LoVo (cell line): ENCODE data around the gene TRAF3.
"Not testable (repeated sequence)": the region's sequence is repeated elsewhere in the genome, so short reads cannot be mapped to it uniquely, and the experiment has no call there.

Experiments
- DNase-seq: peaks from one replicate; pipeline ENCODE4 v3.0.0-alpha.2; 2016; ENCODE audit warnings: low spot score

TRAF3 gene

DNA sequence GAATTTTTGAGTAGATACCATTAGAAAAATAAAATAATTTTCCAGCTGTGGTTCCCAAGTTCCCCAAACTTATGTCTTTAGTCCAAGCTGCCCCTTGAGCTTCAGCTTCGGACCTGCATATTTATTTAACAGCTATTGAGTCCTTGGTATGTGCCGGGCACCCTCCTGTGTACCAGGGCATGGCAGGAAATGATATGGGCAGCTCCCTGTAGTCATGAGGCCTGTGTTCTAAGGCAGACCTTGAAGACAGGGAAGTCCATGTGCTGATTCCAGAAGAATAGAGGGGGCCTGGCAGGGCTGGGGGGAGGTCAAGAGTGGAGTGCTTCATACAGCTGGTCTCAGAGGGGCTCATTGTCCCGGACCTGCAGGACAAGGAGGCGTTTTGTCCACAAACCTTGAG, 29.2 kb downstream of the TRAF3 start:
- DNase-seq, result no peak

DNA sequence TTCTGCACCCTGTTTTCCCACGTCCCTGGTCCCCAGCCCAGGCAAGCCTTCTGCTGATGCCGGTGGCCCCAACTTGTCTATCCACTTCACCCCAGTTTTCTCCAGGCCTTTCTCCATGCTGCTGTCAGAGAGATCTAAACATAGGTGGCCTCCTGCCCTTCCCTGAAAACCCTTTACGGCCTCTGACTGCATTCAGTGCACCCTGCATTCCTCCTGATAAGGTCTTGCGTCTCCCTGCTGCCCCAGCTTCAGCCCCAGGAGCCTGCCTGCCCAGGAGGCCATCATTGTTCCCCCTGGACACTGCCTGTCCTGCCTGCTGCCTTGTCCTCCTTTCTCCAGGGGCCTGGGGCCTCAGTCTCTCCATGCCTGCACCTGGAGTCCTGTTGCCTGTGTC, 29.8 kb downstream of the TRAF3 start:
- no peak for DNase-seq

DNA sequence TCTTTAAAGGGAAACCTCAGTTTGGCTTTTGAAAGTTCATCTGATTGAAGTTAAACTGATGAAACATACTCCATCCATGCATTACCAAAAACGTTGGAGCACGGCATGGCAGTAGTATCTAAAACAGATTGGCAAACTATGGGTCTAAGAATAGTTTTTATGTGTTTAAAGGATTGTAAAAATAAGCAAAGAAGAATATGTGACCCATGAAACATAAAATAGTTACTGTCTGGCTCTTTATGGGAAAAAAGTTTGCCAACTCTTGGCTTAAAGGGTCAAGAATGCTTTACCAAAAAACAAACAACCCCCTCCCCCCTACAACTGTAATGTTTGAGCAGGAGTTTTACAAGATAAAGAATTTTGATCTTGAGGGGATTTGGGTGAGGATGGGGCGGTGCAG, 32.6 kb downstream of the TRAF3 start:
- DNase-seq, result no peak

DNA sequence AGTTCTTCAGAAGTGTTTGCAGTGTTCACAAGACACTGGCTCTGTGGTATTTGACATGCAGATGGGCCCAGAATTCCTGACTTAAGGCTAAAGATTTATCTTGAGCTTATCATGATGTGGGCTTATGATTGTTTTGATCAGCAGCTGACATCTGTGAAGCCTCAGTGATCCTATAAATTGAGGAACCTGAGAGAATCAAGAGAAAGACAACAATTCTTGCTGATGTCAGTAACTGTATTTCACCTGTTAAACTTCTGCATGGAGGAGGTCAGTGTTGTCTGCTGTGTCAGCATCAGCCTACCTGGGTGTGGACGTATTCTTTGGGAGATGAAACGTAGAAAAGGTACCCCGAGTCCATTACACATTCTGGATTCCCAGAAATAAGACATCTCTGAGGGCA, 33.3 kb downstream of the TRAF3 start:
- no peak for DNase-seq

DNA sequence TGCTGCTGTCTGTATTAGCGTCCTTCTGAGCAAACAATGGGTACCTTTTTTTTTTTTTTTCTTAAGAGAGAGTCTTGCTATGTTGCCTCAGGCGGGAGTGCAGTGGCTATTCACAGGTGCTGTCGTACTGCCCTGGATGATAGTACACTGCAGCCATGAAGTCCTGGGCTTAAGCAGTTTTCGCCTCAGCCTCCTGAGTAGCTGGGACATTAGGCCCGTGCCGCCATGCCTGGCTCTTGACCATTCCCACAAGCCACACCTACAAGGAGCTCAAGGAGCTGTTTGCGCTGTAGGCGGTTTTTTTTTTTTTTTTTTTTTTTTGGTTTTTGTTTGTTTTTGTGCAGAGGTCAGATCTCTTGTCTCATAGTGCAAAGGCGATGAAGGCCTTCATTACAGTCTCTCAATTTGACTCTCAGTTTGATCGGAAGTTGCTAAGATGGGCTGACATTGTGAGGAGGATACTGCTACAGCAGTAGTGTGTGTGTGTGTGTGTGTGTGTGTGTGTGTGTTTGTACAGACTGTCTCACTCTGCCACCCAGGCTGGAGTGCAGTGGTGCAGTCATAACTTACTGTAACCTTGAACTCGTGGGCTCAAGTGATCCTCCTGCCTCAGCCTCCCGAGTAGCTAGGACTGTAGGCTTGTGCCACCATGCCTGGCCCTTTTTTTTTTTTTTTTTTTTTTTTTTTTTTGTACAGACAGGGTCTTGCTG, 34.2 kb downstream of the TRAF3 start:
- DNase-seq, result no peak

DNA sequence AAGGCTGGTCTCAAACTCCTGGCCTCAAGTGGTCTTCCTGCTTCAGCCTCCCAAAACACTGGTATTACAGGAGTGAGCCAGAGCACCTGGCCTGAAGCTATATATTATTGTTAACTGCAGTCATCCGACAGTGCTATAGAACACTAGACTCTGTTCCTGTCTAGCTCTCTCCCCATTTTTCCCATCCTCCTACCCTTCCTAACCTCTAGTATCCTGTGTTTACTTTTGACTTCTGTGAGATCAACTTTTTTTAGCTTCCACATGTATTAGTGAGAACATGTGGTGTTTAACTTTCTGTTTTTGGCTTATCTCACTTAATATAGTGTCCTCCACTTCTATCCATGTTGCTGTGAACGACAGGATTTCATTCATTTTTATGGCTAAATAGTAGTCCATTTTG, 34.7 kb downstream of the TRAF3 start:
- DNase-seq, result no peak

DNA sequence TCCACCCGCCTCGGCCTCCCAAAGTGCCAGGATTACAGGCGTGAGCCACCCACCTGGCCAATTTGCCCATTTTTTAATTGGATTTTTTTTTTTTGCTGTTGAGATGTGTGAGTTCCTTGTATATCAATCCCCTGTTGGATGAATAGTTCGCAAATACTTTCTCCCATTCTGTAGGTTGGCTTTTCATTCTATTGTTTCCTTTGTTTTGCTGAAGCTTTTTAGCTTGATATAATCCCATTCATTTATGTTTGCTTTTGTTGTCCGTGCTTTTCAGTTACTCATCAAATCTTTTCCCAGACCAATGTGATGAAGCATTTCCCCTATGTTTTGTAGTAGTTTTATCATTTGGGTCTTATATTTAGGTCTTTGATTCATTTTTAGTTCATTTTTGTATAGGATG, 36.4 kb downstream of the TRAF3 start:
- DNase-seq, result no peak

DNA sequence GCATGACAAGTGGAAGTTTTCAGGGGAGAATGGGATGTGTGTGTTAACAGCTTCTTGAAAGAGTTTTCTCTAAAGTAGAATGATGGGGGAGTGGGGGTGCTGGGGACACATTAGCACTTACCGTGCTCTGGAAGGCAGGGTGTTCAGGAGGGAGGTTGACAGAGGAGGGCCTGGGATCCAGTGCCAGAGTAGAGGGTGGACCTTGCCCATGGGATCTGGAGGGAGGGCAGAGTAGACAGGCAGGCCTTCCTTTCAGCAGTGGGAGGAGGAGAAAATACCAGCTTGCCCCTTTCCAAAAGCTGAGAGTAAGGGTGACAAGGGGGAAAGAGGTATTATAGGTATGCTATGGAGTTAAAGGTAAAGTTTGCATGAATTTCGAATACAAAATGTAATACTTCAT, 40.1 kb downstream of the TRAF3 start:
- DNase-seq, result no peak

DNA sequence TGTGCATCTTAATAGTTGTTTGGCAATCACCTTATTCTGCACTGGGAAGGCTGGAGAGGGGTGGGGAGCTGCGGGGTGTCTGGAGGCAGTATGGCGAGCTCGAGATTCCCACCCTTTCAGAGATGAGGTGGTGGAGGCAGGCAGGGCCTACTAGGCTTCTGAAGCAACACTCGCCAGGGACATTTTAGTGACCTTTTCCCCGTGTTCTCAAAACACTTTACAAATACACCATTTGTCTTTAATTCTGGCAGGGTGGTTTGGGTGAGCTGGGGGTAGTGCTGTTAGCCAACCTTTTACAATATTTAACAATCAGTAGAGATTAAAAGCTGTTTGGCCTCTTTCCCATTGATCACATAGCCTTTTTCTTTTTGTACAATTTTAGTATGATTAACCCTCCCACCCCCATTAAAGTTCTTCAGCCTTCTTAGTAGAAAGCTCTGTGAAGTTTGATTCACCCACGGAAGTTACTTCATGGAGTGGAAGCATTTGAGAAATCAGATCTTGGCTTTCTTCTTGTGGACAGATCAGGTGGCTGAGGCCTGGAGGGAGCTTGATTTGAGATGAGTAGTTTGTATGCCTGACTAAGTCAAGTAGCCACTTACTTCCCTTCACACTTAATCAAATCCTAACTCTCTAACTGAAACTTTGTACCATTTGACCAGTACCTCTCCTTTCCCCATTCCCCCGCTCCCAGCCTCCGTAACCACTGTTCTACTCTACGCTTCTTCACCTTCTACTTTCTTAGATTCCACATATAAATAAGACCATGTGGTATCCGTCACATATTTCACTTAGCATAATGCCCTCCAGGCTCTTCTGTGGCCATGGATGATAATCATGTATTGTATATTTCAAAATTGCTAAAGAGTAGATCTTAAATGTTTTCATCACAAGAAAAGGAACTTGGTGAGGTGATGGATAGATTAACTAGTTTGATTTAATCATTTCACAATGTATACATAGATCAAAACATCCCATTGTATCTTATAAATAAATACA, 41.0 kb downstream of the TRAF3 start:
- DNase-seq, result no peak

DNA sequence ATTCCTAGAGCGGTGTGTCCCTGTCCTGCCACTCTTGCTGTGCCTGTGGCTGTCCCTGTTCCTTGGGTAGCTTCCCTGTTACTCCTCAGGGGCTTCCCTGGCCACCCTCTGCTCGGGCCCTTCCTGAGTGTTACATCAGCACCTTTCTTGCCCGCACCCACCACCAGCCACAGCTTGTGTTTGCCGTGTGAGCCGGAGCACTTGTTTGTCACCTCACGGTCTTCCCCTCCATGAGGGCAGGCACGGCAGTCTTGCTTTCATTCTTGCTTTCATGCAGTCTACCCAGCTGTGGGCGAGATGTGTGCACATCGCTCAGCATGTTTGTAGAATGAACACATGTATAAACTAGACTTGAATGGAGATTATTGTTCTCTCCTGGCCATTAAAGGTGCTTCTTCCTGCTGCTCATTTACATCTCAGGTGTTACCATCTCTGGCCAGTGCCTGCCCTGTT, 42.0 kb downstream of the TRAF3 start:
- DNase-seq, result no peak

DNA sequence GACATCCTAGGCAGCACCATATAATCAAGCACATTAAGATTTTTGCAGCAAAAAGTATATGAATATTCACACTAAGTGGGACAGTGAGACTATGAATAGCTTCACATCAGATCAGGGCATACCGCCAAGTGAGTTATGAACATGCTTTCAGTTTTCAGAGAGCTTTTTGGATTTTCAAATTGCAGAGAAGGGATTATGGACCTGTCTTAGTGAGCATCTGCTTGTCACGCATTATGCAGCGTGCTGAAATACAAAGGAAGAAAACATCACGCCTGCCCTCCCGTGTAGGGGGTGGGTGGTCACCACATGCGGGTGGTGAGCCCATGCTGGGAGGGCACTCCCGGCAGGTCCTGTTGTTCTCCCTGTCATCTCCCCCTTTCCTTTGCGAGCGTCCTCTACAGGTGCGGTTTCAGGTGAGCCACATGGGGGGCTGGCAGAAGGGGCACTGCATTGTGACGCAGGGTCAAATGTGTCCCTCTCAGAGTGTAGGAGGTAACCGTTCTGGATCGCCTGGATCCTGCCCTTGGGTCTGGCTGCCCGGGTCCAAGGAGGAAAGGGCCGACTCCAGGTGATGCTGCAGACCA, 42.6 kb downstream of the TRAF3 start:
- DNase-seq, result no peak

DNA sequence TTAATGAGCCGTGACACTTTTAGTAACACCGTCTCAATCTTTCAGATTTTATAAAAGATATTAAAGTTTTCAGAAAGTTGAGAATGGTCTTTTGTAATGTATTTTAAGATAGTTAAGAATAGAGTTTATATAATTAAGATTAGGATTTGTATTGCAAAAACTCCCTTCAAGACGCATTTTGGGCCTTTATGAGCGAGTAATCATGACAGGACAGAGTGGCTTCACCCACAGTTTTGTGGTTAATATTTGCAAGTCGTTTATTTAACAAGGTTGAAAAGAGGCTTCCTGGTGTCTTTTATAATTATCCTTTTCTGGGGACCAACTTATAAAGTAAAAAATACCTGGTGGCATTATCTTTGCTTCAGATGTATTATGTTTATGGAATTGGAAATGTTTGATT, 44.0 kb downstream of the TRAF3 start:
- DNase-seq, result no peak

DNA sequence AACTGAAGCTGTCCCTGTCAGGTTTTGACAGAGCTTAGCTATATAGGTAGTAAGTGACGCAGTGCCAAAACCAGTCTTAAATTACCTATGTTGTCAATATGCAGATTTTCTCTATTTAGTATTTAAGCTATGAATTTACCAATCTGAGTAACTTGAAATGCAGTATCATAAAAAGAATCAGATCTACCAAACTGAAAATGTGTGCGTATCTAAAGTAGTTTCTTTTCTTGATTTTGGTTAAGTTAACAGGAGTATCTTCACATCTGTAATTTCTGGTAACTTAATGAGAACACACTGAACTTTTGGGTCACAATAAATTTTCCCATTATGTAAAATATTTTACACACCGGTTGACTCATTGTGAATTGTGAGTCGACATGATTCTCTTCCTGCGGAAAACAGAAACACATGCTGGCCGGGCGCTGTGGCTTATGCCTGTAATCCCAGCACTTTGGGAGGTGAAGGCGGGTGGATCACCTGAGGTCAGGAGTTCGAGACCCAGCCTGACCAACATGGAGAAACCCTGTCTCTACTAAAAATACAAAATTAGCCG, 45.1 kb downstream of the TRAF3 start:
- no peak for DNase-seq

DNA sequence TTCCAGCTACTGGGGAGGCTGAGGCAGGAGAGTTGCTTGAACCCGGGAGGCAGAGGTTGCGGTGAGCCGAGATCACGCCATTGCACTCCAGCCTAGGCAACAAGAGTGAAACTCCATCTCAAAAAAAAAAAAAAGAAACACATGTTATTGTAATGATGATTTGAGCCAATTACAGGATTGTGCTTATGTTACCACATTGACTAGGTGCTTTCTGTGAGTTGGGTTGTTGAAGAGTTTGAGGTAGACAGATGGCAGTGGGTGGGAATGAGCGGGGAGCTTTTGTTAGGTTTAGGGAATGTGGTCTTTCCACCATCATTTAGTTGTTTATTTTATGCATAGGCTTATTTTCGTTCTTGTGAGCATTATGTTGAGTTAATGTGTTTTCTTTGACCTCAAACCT, 45.6 kb downstream of the TRAF3 start:
- DNase-seq, result not testable (repeated sequence)

DNA sequence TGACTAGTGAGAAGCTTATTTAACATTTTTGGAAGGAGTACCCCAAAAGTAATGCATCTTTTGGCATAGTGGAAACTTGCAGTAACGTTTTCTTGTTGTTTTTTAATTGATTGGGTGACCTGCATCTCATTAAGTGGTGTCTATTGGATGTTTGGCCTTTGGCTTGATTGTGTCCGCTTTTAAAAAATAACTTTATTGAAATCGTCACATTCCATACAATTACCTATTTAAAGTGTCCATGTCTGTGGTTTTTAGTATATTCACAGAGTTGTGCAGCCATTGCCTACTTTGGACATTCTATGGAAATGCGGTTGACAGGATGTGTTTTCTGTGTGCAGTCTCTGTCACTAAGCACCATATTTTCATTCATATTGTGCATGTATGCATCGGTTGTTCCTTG, 46.3 kb downstream of the TRAF3 start:
- DNase-seq, result no peak

DNA sequence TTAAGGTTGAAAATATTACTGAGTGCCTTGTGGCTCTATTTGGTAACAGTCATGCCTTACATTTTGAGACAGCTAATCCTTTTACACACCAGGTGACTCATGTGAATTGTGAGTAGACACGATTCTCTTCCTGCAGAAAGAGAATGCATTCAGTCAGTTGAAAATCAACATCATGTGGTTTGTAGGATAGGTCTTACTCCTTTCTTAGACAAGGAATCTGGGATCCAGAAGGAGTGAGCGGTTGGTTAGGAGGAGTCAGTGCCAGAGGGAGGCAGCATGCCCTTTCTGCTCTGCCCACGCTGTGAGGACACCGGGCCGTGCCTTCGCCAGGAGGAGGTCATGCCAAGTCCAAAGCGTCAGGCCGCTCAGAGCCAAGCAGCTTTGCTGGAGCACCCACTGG, 47.6 kb downstream of the TRAF3 start:
- DNase-seq, result no peak

DNA sequence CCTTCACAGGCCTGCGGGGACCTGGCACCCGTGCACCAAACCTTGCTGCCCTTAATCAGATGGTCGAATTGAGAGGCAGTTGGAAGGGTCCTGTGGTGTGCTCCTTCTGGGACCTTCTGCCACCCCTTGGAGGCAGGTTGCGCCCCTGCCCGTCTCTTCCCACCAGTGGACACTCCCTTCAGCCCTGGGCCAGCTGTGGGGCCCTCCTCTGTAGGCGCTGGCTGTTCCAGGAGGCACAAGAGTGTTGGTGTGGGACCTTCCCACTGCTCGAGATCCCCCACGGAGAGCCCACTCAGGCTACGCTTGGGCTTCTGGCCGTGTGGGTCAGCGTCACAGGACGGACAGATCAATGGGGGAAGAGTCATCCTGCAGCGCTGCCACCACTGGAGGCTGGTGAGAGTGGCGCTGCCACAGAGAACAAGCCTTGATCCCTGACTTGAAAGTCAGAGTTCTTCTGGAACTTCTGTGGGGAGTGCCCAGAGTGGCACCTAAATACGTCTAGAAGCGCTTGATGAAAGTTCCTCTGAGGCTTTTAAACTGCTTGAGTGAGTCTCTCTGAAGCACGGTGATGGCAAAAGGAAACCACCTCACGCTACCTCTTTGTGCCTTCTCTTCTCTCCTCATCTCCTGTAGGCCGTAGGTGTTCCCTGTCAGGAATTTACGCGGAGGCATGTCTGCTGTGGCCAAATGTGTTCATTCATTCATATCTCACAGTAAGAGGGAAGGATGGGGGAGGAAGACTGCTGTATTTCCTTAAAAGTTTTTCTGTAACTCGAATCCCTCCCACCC, 48.3 kb downstream of the TRAF3 start:
- DNase-seq, result no peak

DNA sequence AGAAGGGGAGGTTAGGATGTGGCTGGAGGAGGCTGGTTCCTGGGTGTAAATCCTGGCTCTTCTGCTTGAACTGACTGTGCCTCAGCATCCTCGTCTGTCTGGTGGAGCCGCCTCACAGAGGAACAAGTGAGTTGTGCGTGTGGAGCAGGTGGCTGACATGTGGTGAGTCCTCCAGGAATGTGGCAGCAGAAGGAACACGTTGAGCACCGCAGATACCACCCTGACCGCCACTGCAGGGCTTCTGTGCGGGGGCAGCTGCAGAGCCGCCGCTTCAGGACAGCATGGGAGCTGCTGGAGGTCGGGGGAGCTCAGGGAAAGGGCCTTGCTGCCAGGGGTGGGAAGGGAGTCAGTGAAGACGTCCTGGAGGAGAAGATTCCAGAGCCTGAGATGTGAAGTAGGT, 48.9 kb downstream of the TRAF3 start:
- DNase-seq, result no peak

DNA sequence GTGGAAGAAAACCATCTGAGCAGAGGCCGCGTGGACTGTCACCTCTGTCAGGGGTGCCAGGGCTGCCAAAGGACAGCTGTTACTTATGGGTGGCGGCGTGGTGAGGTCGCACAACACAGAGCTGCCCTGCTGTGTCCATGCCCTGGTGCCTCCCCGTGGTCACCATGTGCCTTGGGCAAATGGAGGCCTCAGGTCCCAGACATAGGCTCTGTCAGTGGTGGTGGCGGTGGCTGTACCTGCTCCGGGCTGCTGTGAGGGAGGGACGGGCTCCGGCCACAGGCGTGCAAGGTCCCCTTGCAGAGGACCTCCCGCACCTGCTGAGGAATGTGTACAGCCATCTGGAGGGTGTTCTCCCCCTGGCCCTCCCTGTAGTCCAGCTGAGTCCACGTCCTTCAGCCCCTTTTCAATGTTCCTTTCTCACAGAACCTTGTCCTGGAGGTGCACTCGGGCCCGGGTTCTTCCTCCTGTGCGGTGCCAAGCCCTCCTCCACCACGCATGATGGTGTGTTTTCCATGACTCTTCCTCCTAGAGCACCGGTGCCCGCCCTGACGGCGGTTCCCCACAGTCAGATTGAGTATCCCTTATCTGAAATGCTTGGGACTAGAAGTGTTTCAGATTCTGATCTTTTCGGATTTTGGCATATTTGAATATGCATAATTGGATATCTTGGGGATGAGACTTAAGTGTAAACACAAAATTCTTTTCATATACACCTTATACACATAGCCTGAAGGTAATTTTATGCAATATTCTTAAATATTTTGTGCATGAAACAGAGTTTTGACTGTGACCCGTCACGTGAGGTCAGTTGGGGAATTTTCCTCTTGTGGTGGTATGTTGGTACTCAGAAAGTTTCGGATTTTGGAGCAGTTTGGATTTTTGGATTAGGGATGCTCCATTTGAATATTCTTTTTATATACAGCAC, 49.8 kb downstream of the TRAF3 start:
- no peak for DNase-seq

DNA sequence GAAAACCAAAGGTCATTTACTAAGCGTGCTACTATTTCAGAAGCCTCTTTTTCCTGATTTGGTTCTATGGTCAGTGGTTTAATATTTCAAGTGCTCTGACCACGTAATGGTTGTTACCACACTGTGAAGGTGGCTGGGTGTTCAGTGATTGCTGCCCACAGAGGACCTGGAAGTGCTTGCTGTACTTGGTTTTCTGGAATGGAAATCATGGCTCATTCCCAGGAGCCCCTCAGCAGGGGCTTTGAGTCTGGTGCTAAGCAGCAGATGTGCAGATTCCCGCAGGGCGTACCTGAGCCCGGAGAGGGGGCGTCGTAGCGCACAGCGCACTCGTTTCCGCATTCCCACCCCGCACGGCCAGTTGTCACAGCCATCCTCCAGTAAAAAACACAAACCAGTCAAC, 50.5 kb downstream of the TRAF3 start:
- no peak for DNase-seq

DNA sequence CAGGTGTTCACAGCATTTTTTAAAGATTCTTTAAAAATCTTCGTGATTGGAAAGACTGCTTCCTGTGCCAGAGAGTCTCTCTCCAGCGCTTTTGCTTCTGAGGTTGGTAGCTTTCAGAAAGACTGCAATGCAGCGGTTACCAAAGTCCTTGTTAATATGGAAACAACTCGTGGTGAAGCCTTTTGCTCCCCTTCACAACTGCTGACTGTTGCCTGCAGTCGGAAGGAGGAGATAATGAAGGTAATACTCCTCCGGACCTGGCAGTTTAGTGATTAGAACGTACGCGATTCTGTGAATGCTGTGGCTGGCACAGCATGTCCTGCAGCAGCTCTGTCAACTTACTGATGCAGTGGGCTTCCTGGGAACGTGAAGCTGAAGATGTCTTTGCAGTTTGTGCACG, 50.9 kb downstream of the TRAF3 start:
- no peak for DNase-seq
